Neural progenitor cell (in vitro differentiated cells): ENCODE data around the gene MMRN2. TPM values are rescaled to one million over a fixed set of nuclear protein-coding genes. Genes with fewer than 3 reads are reported as not detected.
A peak's percentile ranks its signal among the peaks of the same experiment; 100 is the strongest.

Source experiments
- DNase-seq: peaks from one replicate; pipeline ENCODE4 v3.0.0-alpha.2; 2016; ENCODE audit warnings: low spot score
- H2AFZ ChIP-seq: fragments of 200-600 bp; sonication (generic); replicated peaks from 2 replicates; pipeline ENCODE4 v1.6.1; 2016; ENCODE audit warnings: antibody characterized with exemption
- H3F3A ChIP-seq: fragments of 200-600 bp; sonication (generic); 2 replicates; pipeline ENCODE4 v1.6.1; 2016; ENCODE audit warnings: antibody characterized with exemption, low read depth
- H3K27ac ChIP-seq: fragments of 200-600 bp; sonication (generic); 2 replicates; pipeline ENCODE4 v1.5.1; 2016; ENCODE audit warnings: mild to moderate bottlenecking
- H3K27me3 ChIP-seq: fragments of 200-600 bp; sonication (generic); 2 replicates; pipeline ENCODE4 v1.6.1; 2016; ENCODE audit warnings: mild to moderate bottlenecking, moderate library complexity
- H3K36me3 ChIP-seq: fragments of 200-600 bp; sonication (generic); 2 replicates; pipeline ENCODE4 v1.5.1; 2016
- H3K4me1 ChIP-seq: fragments of 200-600 bp; sonication (generic); 2 replicates; pipeline ENCODE4 v1.6.1; 2016; ENCODE audit warnings: mixed run types
- H3K4me2 ChIP-seq: fragments of 200-600 bp; sonication (generic); 2 replicates; pipeline ENCODE4 v1.6.1; 2016
- H3K4me3 ChIP-seq: fragments of 200-600 bp; sonication (generic); 2 replicates; pipeline ENCODE4 v1.5.1; 2016
- H3K79me2 ChIP-seq: fragments of 200-600 bp; sonication (generic); 2 replicates; pipeline ENCODE4 v1.6.1; 2016; ENCODE audit warnings: low read depth
- H3K9ac ChIP-seq: fragments of 200-600 bp; sonication (generic); 2 replicates; pipeline ENCODE4 v1.6.1; 2016
- H3K9me3 ChIP-seq: fragments of 200-600 bp; sonication (generic); 2 replicates; pipeline ENCODE4 v1.5.1; 2016; ENCODE audit warnings: low read depth
- H4K20me1 ChIP-seq: fragments of 200-600 bp; sonication (generic); 2 replicates; pipeline ENCODE4 v1.6.1; 2016; ENCODE audit warnings: low read depth
- H3K27ac Mint-ChIP-seq: 3 replicates; pipeline ENCODE4 v1.8.0; 2021; ENCODE audit warnings: mixed read lengths
- H3K27me3 Mint-ChIP-seq: 2 replicates; pipeline ENCODE4 v1.8.0; 2022; ENCODE audit warnings: low read depth, mild to moderate bottlenecking, inconsistent platforms, moderate library complexity, mixed read lengths; ENCODE audit not compliant: insufficient read depth
- H3K36me3 Mint-ChIP-seq: 3 replicates; pipeline ENCODE4 v1.8.0; 2021; ENCODE audit warnings: mixed read lengths
- H3K4me1 Mint-ChIP-seq: 3 replicates; pipeline ENCODE4 v1.8.0; 2021; ENCODE audit warnings: mixed read lengths
- H3K4me3 Mint-ChIP-seq: 3 replicates; pipeline ENCODE4 v1.8.0; 2021; ENCODE audit warnings: mild to moderate bottlenecking, moderate library complexity, mixed read lengths
- H3K9me3 Mint-ChIP-seq: 3 replicates; pipeline ENCODE4 v1.8.0; 2020; ENCODE audit warnings: mixed read lengths
- EZH2 ChIP-seq: fragments of 200-600 bp; sonication (generic); IDR thresholded peaks from 2 replicates; pipeline ENCODE4 v1.6.1; 2017; ENCODE audit warnings: antibody characterized with exemption, mild to moderate bottlenecking, moderate library complexity
- EZH2phosphoT487 ChIP-seq: fragments of 200-600 bp; sonication (generic); IDR thresholded peaks from 2 replicates; pipeline ENCODE4 v1.6.1; 2017; ENCODE audit warnings: antibody characterized with exemption
- total RNA-seq: library from RNA; depleted of rRNA; stranded (reverse); fragments of >200 nt; gene quantifications from 2 replicates; pipeline ENCODE4 v1.2.3, GENCODE V29; 2015; ENCODE audit warnings: low replicate concordance
- TF ChIP-seq, protein P1 (sequence below): fragments of 200-600 bp; sonication (generic); IDR thresholded peaks from 2 replicates; pipeline ENCODE4 v1.5.1; 2017; ENCODE audit warnings: antibody characterized with exemption, mild to moderate bottlenecking

The MMRN2 gene
- total RNA-seq, 1 donor from 2014 or later = 0.28 TPM

DNA sequence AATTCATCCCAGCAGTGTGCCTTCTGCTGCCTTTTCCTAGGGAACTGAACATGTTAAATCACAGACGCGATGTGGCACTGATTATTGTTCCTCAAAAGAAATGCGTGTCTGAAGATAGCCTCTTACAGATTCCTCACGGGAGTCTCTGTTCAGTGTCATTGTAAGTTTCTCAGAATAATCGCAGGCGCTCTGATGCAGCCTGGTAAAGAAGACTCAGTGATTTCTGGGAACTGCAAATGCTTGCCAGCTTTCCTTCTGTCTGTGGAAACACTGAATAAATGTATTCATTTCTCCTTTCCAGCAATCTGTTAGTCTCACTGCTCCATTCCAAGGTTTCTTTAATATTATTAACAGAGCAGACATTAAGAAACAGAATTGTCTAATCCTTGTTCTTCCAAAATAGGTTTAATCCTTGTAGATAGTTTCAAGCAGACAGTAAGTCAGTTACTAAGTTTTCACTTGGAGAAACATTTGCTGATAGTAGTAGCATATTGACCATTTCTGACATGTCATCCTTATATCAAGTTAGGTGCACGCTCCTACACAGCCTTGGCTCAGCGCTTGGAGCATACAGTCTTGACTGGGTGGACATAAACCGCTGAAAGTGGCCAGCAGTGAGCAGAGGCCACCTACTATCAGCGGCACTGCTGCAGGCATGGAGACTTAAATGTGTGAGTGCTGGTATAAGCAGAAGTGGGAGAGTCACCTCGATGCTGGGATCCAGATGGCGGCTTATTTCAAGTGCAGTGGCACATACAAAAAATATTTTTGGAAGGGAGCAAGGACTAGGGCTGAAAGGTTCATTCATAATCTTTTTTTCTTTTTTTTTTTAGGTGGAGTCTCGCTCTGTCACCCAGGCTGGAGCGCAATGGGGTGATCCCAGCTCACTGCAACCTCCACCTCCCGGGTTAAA lies 27.7 kb downstream of the MMRN2 start:
- Mint-ChIP-seq H3K4me3 (no peak overlapping the region), H3K4me1 (no peaks in the 10 kb centered on the region), H3K36me3 (peaks cover 15% of the 10 kb centered on the region), H3K27ac (no peak overlapping the region), H3K9me3 (no peaks in the 10 kb centered on the region), H3K27me3 (peaks cover 7% of the 10 kb centered on the region)
- Histone ChIP-seq H3K36me3 (peaks cover 15% of the 10 kb centered on the region), H3K9ac (no peak overlapping the region), H3K4me3 (no peak overlapping the region), H3K27me3 (no peaks in the 10 kb centered on the region), H3K4me2 (no peak overlapping the region), H3K9me3 (no peaks in the 10 kb centered on the region), H3K27ac (no peak overlapping the region), H3K79me2 (no peaks in the 10 kb centered on the region), H3K4me1 (no peaks in the 10 kb centered on the region), H2AFZ (no peak overlapping the region), H4K20me1 (no peaks in the 10 kb centered on the region), H3F3A (no peaks in the 10 kb centered on the region)
- no peak for DNase-seq
- no peak for TF ChIP-seq EZH2phosphoT487

DNA sequence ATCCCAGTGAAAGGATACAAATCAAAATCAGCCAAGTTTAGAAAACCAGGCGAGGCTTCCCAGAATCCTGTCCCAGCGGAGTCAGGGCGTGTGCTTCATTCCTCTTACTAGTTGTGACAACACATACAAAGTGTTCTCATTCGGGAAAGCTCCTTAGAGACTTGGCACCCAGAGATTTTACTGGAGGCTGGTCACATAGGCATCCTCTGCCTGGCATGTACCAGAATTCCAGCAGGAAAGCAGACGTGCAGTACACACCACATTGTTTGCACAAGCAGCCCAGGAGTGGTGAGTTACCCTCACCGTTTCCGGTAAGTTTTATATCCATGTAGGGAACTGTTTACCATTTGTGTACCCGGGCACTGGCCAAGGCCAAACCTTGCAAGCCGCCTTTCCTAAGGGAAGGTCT lies 34.9 kb downstream of the MMRN2 start:
- no peak overlapping the region for H3K4me3 ChIP-seq
- H3K79me2 ChIP-seq = no peaks in the 10 kb centered on the region
- peaks cover 31% of the 10 kb centered on the region for H3K36me3 Mint-ChIP-seq
- H3K9me3 Mint-ChIP-seq = no peaks in the 10 kb centered on the region
- no peak overlapping the region for H3K27ac ChIP-seq
- H3K4me3 Mint-ChIP-seq = no peak overlapping the region
- no peaks in the 10 kb centered on the region for H3K9me3 ChIP-seq
- no peak overlapping the region for H3K27ac Mint-ChIP-seq
- peaks cover 20% of the 10 kb centered on the region for H3K36me3 ChIP-seq
- no peaks in the 10 kb centered on the region for H3K4me1 ChIP-seq
- no peak for TF ChIP-seq EZH2phosphoT487
- TF ChIP-seq EZH2 = no peak
- TF ChIP-seq, protein P1, sequence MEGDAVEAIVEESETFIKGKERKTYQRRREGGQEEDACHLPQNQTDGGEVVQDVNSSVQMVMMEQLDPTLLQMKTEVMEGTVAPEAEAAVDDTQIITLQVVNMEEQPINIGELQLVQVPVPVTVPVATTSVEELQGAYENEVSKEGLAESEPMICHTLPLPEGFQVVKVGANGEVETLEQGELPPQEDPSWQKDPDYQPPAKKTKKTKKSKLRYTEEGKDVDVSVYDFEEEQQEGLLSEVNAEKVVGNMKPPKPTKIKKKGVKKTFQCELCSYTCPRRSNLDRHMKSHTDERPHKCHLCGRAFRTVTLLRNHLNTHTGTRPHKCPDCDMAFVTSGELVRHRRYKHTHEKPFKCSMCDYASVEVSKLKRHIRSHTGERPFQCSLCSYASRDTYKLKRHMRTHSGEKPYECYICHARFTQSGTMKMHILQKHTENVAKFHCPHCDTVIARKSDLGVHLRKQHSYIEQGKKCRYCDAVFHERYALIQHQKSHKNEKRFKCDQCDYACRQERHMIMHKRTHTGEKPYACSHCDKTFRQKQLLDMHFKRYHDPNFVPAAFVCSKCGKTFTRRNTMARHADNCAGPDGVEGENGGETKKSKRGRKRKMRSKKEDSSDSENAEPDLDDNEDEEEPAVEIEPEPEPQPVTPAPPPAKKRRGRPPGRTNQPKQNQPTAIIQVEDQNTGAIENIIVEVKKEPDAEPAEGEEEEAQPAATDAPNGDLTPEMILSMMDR = no peak
- H3K27me3 ChIP-seq = no peaks in the 10 kb centered on the region
- H3F3A ChIP-seq = peaks cover 3% of the 10 kb centered on the region
- no peak overlapping the region for H3K9ac ChIP-seq
- H3K4me2 ChIP-seq = no peak overlapping the region
- H3K27me3 Mint-ChIP-seq = peaks cover 2% of the 10 kb centered on the region
- H2AFZ ChIP-seq = no peak overlapping the region
- DNase-seq = no peak
- H4K20me1 ChIP-seq = no peaks in the 10 kb centered on the region
- H3K4me1 Mint-ChIP-seq = no peaks in the 10 kb centered on the region

DNA sequence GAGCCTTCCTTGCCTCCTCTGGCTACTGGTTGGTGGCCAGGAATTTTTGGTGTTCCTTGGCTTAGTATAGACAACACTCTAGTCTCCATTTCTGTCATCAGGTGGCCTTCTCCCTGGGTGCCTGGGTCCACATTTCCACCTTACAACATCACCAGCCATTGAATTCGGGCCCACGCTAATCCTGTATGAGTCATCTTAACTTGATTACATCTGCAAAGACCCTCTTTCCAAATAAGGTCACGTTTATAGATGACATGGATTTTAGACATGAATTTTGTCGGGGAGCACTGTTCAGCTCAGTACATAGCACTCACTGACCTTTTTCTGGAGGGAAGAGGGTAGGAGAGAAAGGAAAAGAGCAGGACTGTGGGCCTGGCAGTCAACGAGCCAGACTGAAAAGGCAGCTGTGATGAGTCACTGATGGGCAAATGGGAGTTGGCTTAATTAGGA lies 39.4 kb downstream of the MMRN2 start:
- Histone ChIP-seq H3F3A (peaks cover under 1% of the 10 kb centered on the region), H3K79me2 (no peaks in the 10 kb centered on the region), H4K20me1 (no peaks in the 10 kb centered on the region), H3K36me3 (peaks cover 14% of the 10 kb centered on the region), H3K9ac (no peak overlapping the region), H3K4me3 (no peak overlapping the region), H3K4me2 (no peak overlapping the region), H3K27ac (no peak overlapping the region), H3K9me3 (no peaks in the 10 kb centered on the region), H3K4me1 (no peaks in the 10 kb centered on the region), H2AFZ (no peak overlapping the region), H3K27me3 (no peaks in the 10 kb centered on the region)
- no peaks in the 10 kb centered on the region for H3K4me1 Mint-ChIP-seq
- no peaks in the 10 kb centered on the region for H3K9me3 Mint-ChIP-seq
- H3K27ac Mint-ChIP-seq = peak overlapping the region; percentile 62
- peaks cover 45% of the 10 kb centered on the region for H3K36me3 Mint-ChIP-seq
- TF ChIP-seq EZH2 (no peak), EZH2phosphoT487 (no peak)
- TF ChIP-seq, protein P1 = no peak
- no peak for DNase-seq
- no peak overlapping the region for H3K4me3 Mint-ChIP-seq
- H3K27me3 Mint-ChIP-seq = peaks cover 2% of the 10 kb centered on the region

DNA sequence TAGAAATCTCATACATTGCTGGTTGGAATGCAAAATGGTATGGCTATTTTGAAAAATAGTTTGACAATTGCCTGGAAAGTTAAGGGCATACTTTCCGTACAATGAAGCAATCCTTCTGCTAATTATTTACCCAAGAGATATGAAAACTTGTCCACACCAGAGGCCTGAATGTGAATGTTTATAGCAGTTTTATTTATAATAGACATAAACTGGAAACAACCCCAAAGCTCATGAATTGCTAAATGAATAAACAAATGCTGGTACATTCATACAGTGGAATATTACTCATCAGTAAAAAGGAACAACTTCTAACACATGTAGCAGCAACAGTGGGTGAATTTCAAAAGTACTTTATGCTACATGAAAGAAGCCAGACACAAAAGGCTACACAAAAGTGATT lies 42.7 kb downstream of the MMRN2 start:
- no peak overlapping the region for H2AFZ ChIP-seq
- H3F3A ChIP-seq = no peaks in the 10 kb centered on the region
- no peaks in the 10 kb centered on the region for H3K4me1 ChIP-seq
- no peak overlapping the region for H3K9ac ChIP-seq
- Mint-ChIP-seq H3K36me3 (peaks cover 35% of the 10 kb centered on the region), H3K27me3 (no peaks in the 10 kb centered on the region), H3K27ac (no peak overlapping the region), H3K4me3 (no peak overlapping the region), H3K9me3 (no peaks in the 10 kb centered on the region), H3K4me1 (no peaks in the 10 kb centered on the region)
- H3K27ac ChIP-seq = no peak overlapping the region
- no peak for DNase-seq
- peaks cover 10% of the 10 kb centered on the region for H3K36me3 ChIP-seq
- no peak overlapping the region for H3K4me3 ChIP-seq
- no peaks in the 10 kb centered on the region for H3K9me3 ChIP-seq
- H3K79me2 ChIP-seq = no peaks in the 10 kb centered on the region
- H4K20me1 ChIP-seq = no peaks in the 10 kb centered on the region
- no peak overlapping the region for H3K4me2 ChIP-seq
- no peaks in the 10 kb centered on the region for H3K27me3 ChIP-seq
- TF ChIP-seq EZH2 = no peak
- no peak for TF ChIP-seq EZH2phosphoT487
